C1 segment of cervical spinal cord (tissue), 14 donors: ENCODE data around the gene RGS11.

ENCODE experiments used
- DNase-seq, 14 donors: peaks; one replicate each; lab custom pipeline; 2025; lab: John Stamatoyannopoulos, UW

The RGS11 gene

GRCh38 chr16:275786-276232 lies at the start of gene RGS11:
TSS of gene RGS11 (minus strand) at chr16:275944. CDS start at chr16:275911, 33 bp downstream.
- peak in 1 of 14 donors; percentile 23 for DNase-seq

DNA sequence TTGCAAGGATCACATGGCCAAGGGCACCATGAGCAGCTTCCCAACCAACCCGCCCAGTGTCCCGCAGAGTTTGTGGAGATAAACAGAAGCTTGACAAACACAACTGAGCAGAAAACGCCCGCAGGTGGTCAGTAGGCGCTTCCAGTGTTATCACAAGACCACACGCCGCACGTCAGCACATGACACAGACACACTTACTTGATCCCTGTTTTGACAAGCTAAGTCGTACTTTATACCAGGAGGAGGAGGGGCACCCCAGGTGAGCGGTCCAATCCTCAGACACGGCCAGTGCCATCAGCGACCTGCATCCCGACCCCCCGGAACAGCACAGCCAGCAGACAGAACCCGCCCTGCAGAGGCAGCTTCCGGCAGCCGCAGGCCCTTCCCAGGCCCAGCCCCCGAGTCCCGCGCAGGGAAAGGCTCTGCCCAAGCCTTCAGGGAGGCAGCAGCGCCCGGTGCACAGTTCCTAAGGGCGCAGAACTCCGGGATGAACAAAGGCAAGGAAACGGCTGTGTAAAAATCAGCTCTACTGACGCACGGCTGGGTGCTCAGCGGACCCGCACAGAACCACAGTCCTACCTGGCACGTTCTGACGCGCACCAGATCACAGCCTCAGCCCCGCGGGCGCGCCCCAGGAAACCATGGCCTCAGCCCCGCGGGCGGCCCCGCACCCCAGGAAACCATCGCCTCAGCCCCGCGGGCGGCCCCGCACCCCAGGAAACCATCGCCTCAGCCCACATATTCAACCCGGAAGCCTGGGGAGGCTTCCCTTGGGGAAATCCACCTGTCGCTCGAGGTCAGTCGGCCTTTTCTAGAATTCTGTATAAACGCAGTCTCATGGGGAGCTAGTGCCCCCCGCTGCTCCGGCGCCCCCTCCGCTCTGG lies 48.9 kb upstream of the RGS11 start:
- DNase-seq, result no peak

DNA sequence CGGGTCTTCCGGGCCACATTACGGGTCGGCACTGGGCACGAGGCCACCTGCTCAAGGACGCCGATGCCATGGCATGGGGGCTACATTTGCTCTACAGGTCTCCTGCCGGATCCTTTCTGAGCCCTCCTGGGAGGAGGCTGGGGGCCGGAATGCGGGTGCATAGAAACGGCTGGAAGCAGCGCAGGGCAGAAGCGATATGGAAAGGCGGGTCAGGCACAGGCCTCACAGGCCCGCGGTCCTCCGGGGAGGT lies 48.4 kb upstream of the RGS11 start:
- DNase-seq, result no peak

DNA sequence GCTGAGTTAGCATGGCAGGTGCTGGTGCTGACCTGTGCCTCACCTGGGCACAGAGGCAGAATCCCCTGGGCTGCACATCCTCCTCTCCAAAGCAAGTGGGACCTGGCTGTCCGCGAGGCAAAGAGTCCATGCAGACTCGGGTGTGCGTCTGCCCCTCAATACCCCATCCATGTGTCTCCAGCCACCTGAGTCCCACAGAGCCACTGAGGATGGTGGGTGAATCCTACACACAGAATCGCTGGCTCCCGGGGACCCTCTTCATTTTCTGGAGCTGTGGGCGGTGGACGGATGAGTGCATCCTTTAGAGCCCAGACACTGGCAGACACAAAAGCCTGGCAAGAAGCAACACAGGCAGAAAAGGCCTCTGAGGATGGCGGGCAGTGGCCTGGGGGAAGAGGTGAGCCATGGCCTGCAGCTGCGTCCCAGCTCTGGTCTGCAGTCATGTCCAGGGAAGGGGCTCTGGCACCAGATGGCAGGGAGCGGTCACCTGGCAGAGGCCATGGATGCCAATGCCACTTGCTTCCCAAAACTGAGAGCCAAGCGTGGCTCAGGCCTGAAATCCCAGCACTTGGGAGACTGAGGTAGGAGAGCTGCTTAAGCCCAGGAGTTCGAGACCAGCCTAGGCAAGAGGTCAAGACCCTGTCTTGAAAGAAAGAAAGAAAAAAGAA lies 46.9 kb upstream of the RGS11 start:
- no peak for DNase-seq

DNA sequence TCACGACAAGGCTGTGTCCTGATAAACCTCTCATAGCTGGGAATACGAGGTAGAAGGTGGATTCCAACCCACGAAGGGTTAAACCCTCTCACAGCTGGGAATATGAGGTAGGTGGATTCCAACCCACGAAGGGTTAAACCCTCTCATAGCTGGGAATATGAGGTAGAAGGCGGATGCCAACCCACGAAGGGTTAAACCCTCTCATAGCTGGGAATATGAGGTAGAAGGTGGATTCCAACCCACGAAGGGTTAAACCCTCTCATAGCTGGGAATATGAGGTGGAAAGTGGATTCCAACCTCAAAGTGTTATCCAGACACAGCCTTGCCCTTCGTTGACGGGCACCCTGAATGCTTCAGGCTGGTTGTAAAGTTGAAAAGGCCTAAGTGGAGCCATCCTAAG lies 45.8 kb upstream of the RGS11 start:
- no peak for DNase-seq

GRCh38 chr16:320206-320605 lies 44.5 kb upstream of the RGS11 start:
- DNase-seq, result no peak

DNA sequence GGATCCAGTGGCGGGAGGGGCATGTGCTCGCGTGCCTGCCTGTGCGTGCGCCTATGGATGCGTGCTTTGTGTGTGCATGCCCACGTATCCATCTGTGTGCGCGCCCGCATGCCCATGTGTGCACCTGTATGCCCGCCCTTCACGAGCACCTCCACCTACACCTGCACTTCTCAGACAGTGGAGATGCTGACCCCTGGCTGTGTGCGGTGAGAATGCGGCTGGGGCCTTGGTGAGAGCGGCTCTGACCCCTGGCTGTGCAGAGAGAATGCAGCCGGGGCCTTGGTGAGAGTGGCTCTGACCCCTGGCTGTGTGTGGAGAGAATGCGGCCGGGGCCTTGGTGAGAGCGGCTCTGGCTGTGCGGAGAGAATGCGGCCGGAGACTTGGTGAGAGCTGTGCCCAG lies 42.9 kb upstream of the RGS11 start:
- DNase-seq, result no peak

DNA sequence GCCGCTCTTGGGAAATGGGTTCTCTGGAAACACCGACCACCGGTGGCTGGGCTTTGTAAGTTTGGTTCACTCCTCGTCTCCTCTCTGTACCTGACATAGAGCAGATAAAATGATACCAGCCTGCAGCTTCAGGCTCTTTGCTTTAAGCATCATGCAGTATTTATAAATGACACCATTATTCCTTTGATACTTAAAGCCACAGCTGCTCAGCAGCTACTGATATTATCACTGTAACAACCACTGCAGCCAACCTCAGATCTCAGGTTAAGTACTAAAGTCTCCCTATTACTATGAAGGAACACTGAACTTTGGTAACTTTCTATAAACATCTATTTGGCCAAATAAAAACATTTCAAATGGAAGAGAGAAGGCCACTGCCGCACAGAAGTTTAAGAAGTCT lies 41.8 kb upstream of the RGS11 start:
- no peak for DNase-seq

DNA sequence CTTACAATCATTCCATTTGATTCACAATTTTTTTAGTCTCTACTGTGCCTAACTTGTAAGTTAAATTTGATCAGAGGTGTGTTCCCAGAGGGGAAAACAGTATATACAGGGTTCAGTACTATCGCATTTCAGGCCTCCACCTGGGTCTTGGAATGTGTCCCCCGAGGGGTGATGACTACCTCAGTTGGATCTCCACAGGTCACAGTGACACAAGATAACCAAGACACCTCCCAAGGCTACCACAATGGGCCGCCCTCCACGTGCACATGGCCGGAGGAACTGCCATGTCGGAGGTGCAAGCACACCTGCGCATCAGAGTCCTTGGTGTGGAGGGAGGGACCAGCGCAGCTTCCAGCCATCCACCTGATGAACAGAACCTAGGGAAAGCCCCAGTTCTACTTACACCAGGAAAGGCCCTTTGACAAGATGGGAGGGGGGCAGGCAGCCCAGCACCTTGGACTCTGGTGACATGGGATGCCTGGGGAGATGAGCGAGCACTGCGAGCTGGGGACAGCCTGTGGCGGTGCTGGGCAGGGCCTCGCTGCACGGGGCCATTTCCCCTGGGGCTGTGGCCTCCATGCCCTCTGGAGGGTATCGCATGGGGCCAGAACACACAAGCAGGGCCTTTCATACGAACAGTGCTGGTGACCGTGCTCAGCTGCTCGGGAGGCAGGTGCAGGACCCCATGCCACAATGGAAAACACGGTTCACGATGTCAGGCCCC lies 41.2 kb upstream of the RGS11 start:
- no peak for DNase-seq

GRCh38 chr16:314795-315299 lies 39.1 kb upstream of the RGS11 start:
- DNase-seq, result no peak

- DNase-seq, result peak in 1 of 14 donors; percentile 74
Measured at GRCh38 chr16:314351-314750, 38.6 kb upstream of the RGS11 start.

DNA sequence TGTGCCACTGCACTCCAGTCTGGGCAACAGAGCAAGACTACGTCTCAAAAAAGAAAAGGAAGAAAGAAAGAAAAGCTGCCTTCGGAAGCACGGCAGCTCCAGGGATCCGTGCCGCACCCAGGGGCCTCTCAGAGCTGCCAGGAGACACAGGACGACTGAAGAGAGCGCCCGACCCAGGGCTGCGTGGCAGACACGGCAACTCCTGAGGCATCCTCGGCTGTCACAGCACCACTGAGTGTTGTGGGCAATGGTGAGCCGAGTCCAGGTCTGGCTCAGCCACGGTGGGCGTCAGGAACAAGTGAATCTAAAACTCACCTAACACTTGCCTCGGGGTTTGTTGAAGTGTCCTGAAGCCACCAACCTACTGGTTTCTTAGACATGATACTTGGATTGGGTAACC lies 36.0 kb upstream of the RGS11 start:
- no peak for DNase-seq

GRCh38 chr16:309476-309875 lies 33.7 kb upstream of the RGS11 start:
- no peak for DNase-seq

- DNase-seq, result no peak
Measured at GRCh38 chr16:307691-308312, 32.1 kb upstream of the RGS11 start.

GRCh38 chr16:306911-307370 lies 31.2 kb upstream of the RGS11 start:
- peak in 1 of 14 donors; percentile 65 for DNase-seq

DNA sequence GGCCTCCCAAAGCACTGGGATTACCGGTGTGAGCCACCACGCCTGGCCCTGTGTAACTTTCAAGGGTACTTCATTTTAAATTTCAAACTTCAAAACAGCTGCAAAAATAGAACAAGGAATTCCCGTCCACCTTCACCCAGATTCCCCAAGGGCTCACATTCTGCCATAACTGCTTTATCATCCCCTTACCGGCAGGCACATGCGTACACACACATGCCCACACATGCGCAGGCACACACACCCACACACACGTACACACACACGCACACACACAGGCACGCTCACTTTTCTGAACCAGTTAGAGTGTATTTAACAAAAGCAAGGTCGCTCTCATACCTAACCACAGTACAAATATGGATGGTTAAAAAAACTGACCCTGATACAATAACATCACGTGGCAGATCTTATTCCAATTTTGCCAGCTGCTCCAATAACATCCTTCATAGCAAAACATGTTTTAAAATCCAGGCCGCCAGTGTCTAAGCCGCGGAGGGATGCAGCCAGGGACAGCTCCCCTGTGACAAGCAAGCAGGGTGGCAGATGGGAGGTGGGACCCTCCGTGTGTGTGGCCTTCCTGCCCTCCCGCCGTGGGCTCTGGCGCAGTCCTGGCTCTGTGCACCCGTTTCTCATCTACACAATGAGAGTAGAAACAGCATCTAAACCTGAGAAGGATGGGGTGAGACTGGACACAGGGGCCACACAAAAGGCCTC lies 30.3 kb upstream of the RGS11 start:
- DNase-seq, result no peak

DNA sequence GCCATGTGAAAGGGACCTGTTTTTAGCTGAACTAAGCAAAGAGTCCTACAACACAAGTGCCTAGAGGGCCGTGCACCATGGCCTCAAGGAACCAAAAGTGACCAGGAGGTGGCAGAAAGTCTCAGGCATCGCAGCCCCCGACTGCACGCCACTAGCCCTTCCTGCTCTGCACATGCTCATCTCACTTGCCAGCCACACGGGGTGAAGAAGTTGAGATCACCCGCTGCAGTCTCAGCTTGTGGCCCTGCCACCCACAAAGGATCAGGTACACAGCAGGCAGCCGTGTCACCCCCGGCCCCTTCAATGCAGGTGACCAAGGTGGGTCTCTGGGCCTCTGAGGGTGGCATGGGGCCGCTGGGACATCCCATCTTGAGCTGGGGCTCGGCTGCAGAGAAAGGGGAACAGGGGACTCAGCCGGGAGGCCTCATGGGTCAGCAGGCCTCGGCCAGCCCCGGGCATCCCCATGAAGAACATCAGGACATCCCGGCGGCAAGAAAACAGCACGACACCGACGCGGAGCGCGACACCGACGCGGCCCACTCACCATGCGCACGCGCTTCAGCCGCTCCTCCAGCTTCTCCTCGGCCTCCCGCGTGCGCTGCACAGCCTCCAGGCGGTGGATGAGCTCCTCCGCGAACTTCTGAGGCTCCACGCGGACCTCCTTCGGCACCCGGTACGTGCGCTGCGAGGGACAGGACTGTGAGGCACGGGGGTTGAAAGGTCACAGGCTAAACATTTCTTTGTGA lies 28.2 kb upstream of the RGS11 start:
- DNase-seq, result no peak

GRCh38 chr16:301950-302349 lies 26.2 kb upstream of the RGS11 start:
- no peak for DNase-seq

GRCh38 chr16:301235-301634 lies 25.5 kb upstream of the RGS11 start:
- no peak for DNase-seq

DNA sequence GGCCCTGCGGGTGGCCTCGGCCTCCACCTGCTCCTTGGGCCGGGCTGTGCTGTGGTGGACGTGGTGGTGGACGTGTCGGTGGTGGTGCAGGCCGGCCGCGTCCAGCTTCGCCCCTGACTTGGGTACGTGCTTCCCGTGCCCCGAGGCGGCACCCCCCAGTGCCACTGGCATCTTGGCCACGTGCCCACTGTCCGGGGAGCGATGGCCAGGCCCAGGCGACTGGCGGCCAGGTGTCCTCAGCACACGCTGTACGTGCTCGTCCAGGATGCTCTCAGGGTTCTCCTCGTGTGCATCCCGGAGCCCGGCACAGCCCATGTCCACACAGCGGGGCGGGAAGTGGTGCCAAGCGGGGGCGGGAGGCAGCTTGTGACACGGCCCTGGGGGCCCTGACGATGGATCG lies 22.1 kb upstream of the RGS11 start:
- DNase-seq, result no peak
